MM.1S (cell line): ENCODE data around the gene CCNF.

Experiments
- DNase-seq: peaks from one replicate; pipeline ENCODE4 v3.0.0-alpha.2; 2015
- H2AFZ ChIP-seq: fragments of 300-600 bp; sonication (generic); 2 replicates; pipeline ENCODE4 v1.6.0; 2016; ENCODE audit warnings: antibody characterized with exemption, low read length
- H3F3A ChIP-seq: fragments of 300-600 bp; sonication (generic); 2 replicates; pipeline ENCODE4 v1.6.1; 2016; ENCODE audit warnings: mild to moderate bottlenecking, antibody characterized with exemption, low read length, moderate library complexity, mixed read lengths; ENCODE audit not compliant: insufficient read depth
- H3K27ac ChIP-seq: fragments of 300-600 bp; sonication (generic); 2 replicates; pipeline ENCODE4 v1.5.1; 2016; ENCODE audit warnings: mild to moderate bottlenecking, low read length
- H3K27me3 ChIP-seq: fragments of 300-600 bp; sonication (generic); replicated peaks from 2 replicates; pipeline ENCODE4 v1.6.0; 2016; ENCODE audit warnings: low read length; ENCODE audit not compliant: insufficient read depth
- H3K36me3 ChIP-seq: fragments of 300-600 bp; sonication (generic); replicated peaks from 2 replicates; pipeline ENCODE4 v1.6.1; 2016; ENCODE audit warnings: mild to moderate bottlenecking, low read length, mixed read lengths; ENCODE audit not compliant: insufficient read depth
- H3K4me1 ChIP-seq: fragments of 300-600 bp; sonication (generic); 2 replicates; pipeline ENCODE4 v1.6.1; 2016; ENCODE audit warnings: low read length, mixed read lengths
- H3K4me2 ChIP-seq: fragments of 300-600 bp; sonication (generic); 2 replicates; pipeline ENCODE4 v1.6.0; 2016; ENCODE audit warnings: low read depth, low read length
- H3K4me3 ChIP-seq: fragments of 300-600 bp; sonication (generic); 2 replicates; pipeline ENCODE4 v1.5.1; 2016; ENCODE audit warnings: low read length, mixed read lengths
- H3K79me2 ChIP-seq: fragments of 300-600 bp; sonication (generic); 2 replicates; pipeline ENCODE4 v1.6.1; 2016; ENCODE audit warnings: mixed run types, low read length, mixed read lengths
- H3K9ac ChIP-seq: fragments of 300-600 bp; sonication (generic); 2 replicates; pipeline ENCODE4 v1.6.1; 2016; ENCODE audit warnings: low read length, mixed read lengths
- H3K9me2 ChIP-seq: fragments of 300-600 bp; sonication (generic); replicated peaks from 2 replicates; pipeline ENCODE4 v1.6.1; 2016; ENCODE audit warnings: mild to moderate bottlenecking, low read length, mixed read lengths; ENCODE audit not compliant: insufficient read depth
- H3K9me3 ChIP-seq: fragments of 300-600 bp; sonication (generic); replicated peaks from 2 replicates; pipeline ENCODE4 v1.6.1; 2016; ENCODE audit warnings: mild to moderate bottlenecking, low read length, mixed read lengths; ENCODE audit not compliant: insufficient read depth
- H4K20me1 ChIP-seq: fragments of 300-600 bp; sonication (generic); 2 replicates; pipeline ENCODE4 v1.6.1; 2016; ENCODE audit warnings: mild to moderate bottlenecking, low read length, moderate library complexity, mixed read lengths; ENCODE audit not compliant: insufficient read depth
- CTCF ChIP-seq: fragments of 300-600 bp; sonication (generic); IDR thresholded peaks from 2 replicates; pipeline ENCODE4 v1.5.1; 2016; ENCODE audit warnings: antibody characterized with exemption, low read length, mixed read lengths
- EZH2 ChIP-seq: fragments of 300-600 bp; sonication (generic); optimal IDR thresholded peaks from 2 replicates; pipeline ENCODE3; 2017; ENCODE audit warnings: low read depth, mild to moderate bottlenecking, antibody characterized with exemption, low read length, mixed read lengths
- EZH2phosphoT487 ChIP-seq: fragments of 300-600 bp; sonication (generic); IDR thresholded peaks from 2 replicates; pipeline ENCODE4 v1.6.1; 2018; ENCODE audit warnings: antibody characterized with exemption, low read length

CCNF gene

GRCh38 chr16:2482708-2483534 is 53.7 kb downstream of the CCNF start:
- Histone ChIP-seq H2AFZ (no peak overlapping the region), H3K9me2 (no peaks in the 10 kb centered on the region), H3K4me3 (no peak overlapping the region), H4K20me1 (no peaks in the 10 kb centered on the region), H3K27me3 (no peaks in the 10 kb centered on the region), H3K4me2 (no peak overlapping the region), H3K9me3 (no peaks in the 10 kb centered on the region), H3K9ac (no peak overlapping the region), H3K4me1 (no peaks in the 10 kb centered on the region), H3K27ac (no peak overlapping the region), H3K36me3 (no peaks in the 10 kb centered on the region), H3K79me2 (peaks cover 7% of the 10 kb centered on the region; the same call in 1 of the 2 replicates), H3F3A (no peaks in the 10 kb centered on the region)
- TF ChIP-seq EZH2phosphoT487 (no peak), CTCF (no peak), EZH2 (no peak)
- DNase-seq, result no peak

GRCh38 chr16:2483939-2484897 is 55.0 kb downstream of the CCNF start:
- no peak for DNase-seq
- no peaks in the 10 kb centered on the region for H3K36me3 ChIP-seq
- no peak overlapping the region for H2AFZ ChIP-seq
- H3K9me3 ChIP-seq, result no peaks in the 10 kb centered on the region
- no peak overlapping the region for H3K4me3 ChIP-seq
- no peaks in the 10 kb centered on the region for H3K27me3 ChIP-seq
- H3K4me1 ChIP-seq, result no peaks in the 10 kb centered on the region
- H4K20me1 ChIP-seq, result no peaks in the 10 kb centered on the region
- H3K27ac ChIP-seq, result no peak overlapping the region
- no peaks in the 10 kb centered on the region for H3F3A ChIP-seq
- 0 out of 2 replicates have a peak, but pooled peaks cover 8% of the 10 kb centered on the region for H3K79me2 ChIP-seq
- TF ChIP-seq CTCF (no peak), EZH2 (no peak), EZH2phosphoT487 (no peak)
- H3K4me2 ChIP-seq, result no peak overlapping the region
- H3K9me2 ChIP-seq, result no peaks in the 10 kb centered on the region
- no peak overlapping the region for H3K9ac ChIP-seq

GRCh38 chr16:2484898-2485508 is 55.8 kb downstream of the CCNF start:
- TF ChIP-seq EZH2phosphoT487 (no peak), EZH2 (no peak), CTCF (no peak)
- no peak overlapping the region for H3K4me3 ChIP-seq
- H3K36me3 ChIP-seq, result no peaks in the 10 kb centered on the region
- H3K79me2 ChIP-seq, result 0 out of 2 replicates have a peak, but pooled peaks cover 8% of the 10 kb centered on the region
- H2AFZ ChIP-seq, result no peak overlapping the region
- no peaks in the 10 kb centered on the region for H3F3A ChIP-seq
- no peaks in the 10 kb centered on the region for H3K27me3 ChIP-seq
- no peaks in the 10 kb centered on the region for H3K9me2 ChIP-seq
- no peak for DNase-seq
- no peak overlapping the region for H3K9ac ChIP-seq
- no peaks in the 10 kb centered on the region for H3K9me3 ChIP-seq
- no peaks in the 10 kb centered on the region for H3K4me1 ChIP-seq
- no peaks in the 10 kb centered on the region for H4K20me1 ChIP-seq
- H3K4me2 ChIP-seq, result no peak overlapping the region
- no peak overlapping the region for H3K27ac ChIP-seq
